Measurements from ENCODE around the gene CCZ1B.
"Not testable (repeated sequence)": the region's sequence is repeated elsewhere in the genome, so short reads cannot be mapped to it uniquely, and the experiment has no call there.

CCZ1B gene

DNA sequence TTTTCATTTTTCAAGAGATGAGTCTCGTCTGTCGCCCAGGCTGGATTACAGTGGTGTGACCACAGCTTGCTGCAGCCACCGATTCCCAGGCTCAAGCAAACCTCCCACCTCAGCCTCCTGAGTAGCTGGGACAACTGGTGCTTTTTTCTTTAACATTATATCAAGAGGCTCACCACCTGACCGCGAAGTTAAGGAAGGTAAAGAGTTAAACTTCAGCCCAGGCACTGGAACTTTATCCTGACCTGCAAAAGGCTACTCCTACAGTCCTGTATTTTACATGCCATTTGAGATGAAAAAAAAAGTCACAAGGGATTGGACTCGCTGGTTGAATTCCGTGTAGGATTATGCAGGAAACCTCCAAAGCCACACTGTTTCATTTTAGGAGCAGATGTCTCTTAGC lies 10.6 kb downstream of the CCZ1B start:
- H3K4me1 ChIP-seq; H3K27me3 ChIP-seq; H3K36me3 ChIP-seq; H3K9me3 ChIP-seq; H3K4me3 ChIP-seq (ENCODE audit: low read depth, low read length); DNase-seq: not testable (repeated sequence)

DNA sequence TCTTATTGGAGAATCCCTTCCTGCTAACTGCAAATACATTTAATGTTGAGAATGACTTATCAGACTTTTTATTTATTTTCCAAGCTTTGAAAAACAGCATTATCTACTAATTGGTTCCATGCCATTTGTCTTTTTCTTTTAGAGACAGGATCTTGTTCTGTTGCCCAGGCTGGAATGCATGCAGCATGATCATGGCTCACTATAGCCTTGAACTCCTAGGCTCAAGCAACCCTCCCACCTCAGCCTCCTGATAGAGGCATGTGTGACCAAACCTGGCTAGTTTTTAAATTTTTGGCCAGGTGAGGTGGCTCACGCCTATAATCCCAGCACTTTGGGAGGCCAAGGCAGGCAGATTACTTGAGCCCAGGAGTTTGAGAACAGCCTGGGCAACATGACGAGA lies 13.1 kb downstream of the CCZ1B start:
- not testable (repeated sequence) for H3K4me1 ChIP-seq; H3K36me3 ChIP-seq; H3K27me3 ChIP-seq; DNase-seq; H3K4me3 ChIP-seq (ENCODE audit: low read depth, low read length); H3K9me3 ChIP-seq

DNA sequence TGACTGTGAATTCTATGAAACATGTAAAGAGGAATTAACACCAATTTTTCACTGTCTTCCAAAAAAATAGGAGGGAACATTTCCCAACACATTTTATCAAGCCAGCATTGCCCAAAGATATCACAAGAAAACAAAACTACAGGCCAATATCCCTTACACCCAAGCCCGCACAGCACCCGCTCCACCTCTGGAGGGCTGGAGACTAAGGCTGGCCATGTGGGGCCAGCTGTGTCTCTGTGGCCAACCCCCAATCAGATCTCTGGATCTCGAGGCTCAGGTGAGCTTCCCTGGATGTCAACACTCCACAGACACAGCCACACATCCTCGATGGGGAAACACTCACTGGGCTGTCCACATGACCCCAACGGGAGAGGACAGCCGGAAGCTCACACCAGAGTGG lies 18.1 kb downstream of the CCZ1B start:
- H3K36me3 ChIP-seq; DNase-seq; H3K4me3 ChIP-seq (ENCODE audit: low read depth, low read length); H3K4me1 ChIP-seq; H3K27me3 ChIP-seq; H3K9me3 ChIP-seq: not testable (repeated sequence)

DNA sequence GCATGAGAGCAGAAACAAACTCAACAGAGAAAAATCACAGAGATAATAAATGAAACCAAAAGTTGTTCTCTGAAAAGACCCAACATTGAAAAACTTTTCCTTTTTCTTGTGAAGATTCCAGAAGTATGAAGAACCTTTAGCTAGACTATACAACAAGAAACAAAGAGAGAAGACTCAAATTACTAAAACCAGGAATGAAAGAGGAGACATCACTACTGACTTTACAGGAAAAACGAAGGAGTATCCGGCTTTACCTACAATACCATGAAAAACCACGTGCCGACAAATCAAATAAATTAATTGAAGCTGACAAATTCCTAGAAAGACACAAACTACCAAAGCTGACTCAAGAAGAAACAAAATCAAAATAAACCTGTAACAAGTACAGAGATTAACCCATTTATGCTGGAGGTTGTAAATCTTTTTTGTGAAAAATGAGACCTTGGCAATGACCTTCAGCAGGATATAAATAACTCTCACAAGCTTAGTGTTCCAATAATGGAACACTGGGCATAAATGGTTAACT lies 18.6 kb downstream of the CCZ1B start:
- not testable (repeated sequence) for H3K27me3 ChIP-seq; H3K36me3 ChIP-seq; H3K4me1 ChIP-seq; H3K9me3 ChIP-seq; H3K4me3 ChIP-seq (ENCODE audit: low read depth, low read length); DNase-seq

DNA sequence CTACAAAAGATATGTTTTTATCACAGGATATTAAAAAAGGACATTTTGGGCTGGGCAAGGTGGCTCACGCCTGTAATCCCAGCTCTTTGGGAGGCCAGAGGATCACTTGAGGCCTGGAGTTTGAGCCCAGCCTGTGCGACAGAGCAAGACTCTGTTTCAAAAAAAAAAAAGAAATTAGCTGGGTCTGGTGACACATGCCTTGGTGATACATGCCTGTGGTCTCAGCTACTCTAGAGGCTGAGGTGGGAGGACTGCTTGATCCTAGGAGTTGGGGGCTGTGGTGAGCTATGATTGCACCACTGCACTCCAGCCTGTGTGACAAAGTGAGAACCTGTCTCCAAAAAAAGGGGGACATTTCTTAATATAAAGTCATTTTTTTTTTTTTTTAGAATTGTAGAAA lies 25.7 kb downstream of the CCZ1B start:
- H3K4me1 ChIP-seq; H3K9me3 ChIP-seq; H3K36me3 ChIP-seq; DNase-seq; H3K4me3 ChIP-seq (ENCODE audit: low read depth, low read length); H3K27me3 ChIP-seq: not testable (repeated sequence)

DNA sequence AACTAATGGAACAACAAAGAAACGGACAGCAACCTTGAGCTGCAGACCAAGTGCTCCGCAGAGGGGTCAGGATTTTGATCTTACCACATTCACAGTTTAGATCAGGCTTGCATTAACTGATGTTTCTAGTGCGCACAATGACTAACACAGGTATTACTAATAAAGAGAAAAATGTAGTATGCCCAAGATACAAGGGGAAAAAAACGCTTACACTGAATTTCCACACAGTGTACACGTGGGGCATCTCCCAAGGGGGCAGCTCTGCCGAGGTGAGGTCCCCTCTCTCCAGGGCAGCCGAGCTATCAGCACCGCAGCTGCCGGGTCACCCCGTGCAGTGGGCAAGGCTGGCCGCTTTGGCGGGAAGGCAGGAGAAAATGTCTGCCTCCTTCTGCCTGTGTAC lies 26.2 kb downstream of the CCZ1B start:
- not testable (repeated sequence) for DNase-seq; H3K4me3 ChIP-seq (ENCODE audit: low read depth, low read length); H3K36me3 ChIP-seq; H3K4me1 ChIP-seq; H3K9me3 ChIP-seq; H3K27me3 ChIP-seq

DNA sequence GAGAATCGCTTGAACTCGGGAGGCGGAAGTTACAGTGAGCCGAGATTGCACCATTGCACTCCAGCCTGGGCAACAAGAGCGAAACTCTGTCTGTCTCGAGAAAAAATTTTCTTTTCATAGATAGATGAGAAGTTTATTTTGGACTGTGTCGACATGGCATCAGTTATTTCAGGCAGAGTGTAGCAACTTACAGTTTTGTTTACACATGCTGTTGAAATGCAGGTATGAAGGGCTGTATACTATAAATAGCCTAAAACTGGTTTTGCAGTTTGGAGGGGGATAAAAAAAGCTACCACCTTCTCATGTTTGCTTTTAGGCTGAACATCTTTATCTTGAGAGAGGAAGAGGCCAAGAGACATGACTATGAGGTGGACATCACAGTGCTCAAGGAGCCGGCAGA lies 28.0 kb downstream of the CCZ1B start:
- not testable (repeated sequence) for H3K9me3 ChIP-seq; DNase-seq; H3K27me3 ChIP-seq; H3K4me1 ChIP-seq; H3K4me3 ChIP-seq (ENCODE audit: low read depth, low read length); H3K36me3 ChIP-seq

DNA sequence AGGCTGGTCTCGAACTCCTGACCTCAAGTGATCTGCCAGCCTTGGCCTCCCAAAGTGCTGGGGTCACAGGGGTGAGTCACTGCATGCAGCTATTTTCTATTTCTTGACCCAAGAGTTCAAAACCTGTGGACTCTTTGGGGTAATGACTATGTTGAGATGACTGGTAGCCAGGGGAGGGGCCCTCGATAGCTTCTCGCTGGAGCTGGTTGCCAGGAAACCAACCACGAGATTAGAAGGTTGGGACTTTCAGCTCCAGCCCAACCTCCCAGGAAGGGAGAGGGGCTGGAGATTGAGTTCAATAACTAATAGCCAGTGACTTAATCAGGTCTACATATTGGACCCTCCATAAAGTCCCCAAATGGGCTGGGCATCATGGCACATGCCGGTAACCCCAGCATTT lies 28.9 kb downstream of the CCZ1B start:
- not testable (repeated sequence) for DNase-seq; H3K27me3 ChIP-seq; H3K4me1 ChIP-seq; H3K9me3 ChIP-seq; H3K36me3 ChIP-seq; H3K4me3 ChIP-seq (ENCODE audit: low read depth, low read length)

DNA sequence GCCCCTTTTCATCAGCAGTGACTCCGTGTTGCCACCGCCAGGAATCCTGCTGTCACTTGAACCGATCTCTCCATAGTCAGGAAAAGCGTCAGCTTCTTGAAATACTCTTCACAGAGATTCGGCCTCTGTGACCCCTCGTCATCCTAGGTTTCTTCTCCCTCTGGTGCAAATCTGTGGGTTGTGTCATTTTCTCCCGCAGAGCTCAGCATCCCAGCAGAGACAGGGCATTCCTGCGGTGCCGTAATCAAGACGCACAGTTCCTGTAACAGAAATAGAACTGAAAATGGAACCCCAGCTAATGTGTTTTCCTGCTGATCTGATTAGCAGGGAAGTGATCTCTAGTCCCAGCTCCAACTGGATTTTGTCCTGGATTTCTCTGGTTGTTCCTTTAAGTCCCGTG lies 31.8 kb downstream of the CCZ1B start:
- H3K9me3 ChIP-seq; H3K4me1 ChIP-seq; H3K36me3 ChIP-seq; H3K27me3 ChIP-seq; H3K4me3 ChIP-seq (ENCODE audit: low read depth, low read length); DNase-seq: not testable (repeated sequence)

DNA sequence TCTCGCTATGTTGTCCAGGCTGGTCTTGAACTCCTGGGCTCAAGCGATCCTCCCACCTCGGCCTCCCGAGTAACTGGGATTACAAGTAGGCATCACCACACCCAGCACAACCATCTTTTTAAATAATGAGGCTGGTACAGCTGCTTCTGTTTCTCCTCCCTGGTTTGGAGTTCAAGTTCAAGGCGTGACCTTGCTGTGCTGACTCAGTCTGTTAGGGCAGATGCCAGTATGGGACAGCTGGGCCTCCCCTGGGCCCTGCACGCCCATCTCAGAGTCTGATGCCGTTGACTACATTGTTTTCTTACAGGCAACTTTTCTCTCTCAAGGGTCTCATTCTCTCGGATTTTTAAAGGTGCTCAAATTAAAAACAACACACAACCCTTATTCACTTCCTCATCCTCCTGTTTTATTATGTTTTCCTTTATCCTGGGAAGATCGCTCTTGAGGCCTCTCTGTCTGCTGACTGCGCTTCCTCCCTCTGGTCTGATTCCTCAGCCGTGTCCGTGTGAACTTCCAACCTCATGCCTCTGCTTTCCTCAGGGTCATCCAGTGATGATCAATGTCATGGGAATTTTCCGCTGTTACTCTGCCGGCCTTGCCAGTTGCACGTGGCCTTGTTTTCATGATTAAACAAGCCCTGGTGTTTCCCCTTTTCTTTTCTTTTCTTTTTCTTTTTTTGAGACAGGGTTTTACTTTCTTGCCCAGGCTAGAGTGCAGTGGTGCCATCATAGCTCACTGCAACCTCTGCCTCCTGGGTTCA lies 33.8 kb downstream of the CCZ1B start:
- H3K4me1 ChIP-seq; H3K4me3 ChIP-seq (ENCODE audit: low read depth, low read length); H3K9me3 ChIP-seq; H3K27me3 ChIP-seq; DNase-seq; H3K36me3 ChIP-seq: not testable (repeated sequence)

DNA sequence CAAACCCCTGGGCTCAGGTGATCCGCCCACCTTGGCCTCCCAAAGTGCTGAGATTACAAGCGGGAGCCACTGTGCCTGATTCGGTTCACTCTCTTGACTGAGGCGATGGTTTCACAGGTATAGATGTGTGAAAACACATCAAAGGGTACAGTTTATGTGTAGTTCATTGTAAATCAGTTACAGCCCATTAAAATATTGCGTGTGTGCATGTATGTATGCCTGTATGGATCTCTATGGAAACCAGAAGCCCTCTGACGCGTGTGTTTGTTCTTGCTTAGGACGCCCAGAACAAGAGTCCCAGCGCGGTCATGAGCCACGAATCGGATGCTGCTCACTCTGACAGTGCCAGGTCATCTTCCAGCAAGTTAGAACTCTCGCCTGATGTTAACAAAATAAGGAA lies 36.7 kb downstream of the CCZ1B start:
- H3K27me3 ChIP-seq; H3K9me3 ChIP-seq; H3K4me3 ChIP-seq (ENCODE audit: low read depth, low read length); H3K36me3 ChIP-seq; H3K4me1 ChIP-seq; DNase-seq: not testable (repeated sequence)

DNA sequence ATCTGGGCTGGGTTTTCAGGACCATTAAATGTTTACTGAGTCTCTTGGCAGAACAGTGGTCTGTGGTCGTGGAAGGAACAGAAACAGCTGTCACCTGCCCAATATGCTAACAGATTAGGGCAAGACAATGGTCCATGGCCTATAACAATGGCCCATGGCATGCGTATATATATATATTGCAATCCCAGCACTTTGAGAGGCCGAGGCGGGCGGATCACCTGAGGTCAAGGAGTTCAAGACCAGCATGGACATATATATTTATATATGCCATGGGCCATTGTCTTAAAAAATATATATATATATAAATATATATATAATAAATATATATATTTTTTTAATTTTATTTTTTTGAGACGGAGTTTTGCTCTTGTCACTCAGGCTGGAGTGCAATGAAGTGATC lies 44.5 kb downstream of the CCZ1B start:
- not testable (repeated sequence) for H3K4me1 ChIP-seq; H3K4me3 ChIP-seq (ENCODE audit: low read depth, low read length); H3K9me3 ChIP-seq; DNase-seq; H3K27me3 ChIP-seq; H3K36me3 ChIP-seq

DNA sequence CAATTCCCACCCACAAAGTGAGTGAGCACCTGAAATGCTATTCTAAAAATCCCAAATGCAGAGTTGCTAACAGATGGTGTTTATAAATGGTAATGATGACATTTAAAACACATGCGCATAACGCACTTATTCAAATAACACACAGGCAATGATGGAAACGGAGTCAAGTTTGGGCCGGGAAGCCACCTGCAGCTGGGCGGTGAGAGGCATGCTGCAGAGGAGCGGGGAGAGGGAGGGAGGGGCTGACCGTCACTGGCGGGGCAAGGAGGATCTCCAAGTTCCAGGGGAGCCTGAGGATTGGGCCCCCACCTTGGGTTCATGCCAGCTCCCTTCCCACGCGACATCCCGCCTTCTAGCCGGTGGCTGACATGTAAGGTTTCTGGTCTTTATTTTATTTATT lies 64.9 kb downstream of the CCZ1B start:
- H3K36me3 ChIP-seq; H3K4me1 ChIP-seq; H3K9me3 ChIP-seq; H3K4me3 ChIP-seq (ENCODE audit: low read depth, low read length); H3K27me3 ChIP-seq; DNase-seq: not testable (repeated sequence)

DNA sequence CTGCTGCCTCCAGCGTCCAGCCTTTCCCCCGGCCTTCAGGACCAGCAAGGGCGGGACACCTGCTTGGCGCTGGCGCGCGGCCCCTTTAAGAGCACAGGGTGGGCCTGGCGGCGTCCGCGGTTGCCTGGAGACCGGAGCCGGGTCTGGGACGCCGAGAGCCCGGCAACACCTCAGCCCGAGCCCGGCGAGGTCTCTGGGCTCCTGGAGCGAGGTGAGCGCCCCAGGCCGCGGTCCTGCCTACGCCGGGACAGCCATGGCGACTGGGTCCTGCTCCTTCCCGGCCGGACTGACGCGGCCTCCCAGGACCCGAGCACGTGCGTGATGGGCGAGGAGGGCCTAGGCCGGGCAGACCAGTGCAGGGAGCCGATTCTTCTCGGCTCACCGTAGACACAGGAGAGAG lies 72.1 kb downstream of the CCZ1B start, which contains the start of gene RSPH10B2:
RSPH10B2 (plus strand) TSS at position 140 of the 400 bp plus-strand sequence. CDS start 3,575 bp downstream, outside the sequence.
- not testable (repeated sequence) for H3K36me3 ChIP-seq, H3K4me1 ChIP-seq, H3K27me3 ChIP-seq, H3K9me3 ChIP-seq
- 0 out of 2 replicates have a peak within 1 kb of the TSS, but pooled peaks have one; percentile 19 for H3K4me3 ChIP-seq (ENCODE audit: low read depth, low read length)
- DNase-seq, result peak; percentile 18

DNA sequence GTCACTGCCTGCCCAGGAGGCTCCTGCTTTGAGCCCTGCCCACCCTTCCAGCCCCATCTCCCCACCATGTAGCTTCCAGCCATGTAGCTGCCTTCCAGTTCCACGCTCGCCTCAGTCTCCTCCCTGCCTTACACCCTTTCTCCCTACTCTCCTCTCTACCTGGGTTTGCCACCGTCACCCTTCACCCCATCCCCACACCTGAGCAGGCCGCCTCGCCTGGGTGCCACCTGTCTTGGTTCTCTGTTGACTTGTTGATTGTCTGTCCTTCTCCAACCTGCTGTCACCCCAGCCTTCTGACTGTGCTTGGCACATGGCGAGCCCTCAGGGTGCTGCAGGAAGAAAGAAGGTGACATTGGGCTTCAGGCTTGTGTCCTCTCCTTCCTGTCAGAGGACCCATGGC lies 75.9 kb downstream of the CCZ1B start:
- not testable (repeated sequence) for DNase-seq; H3K4me3 ChIP-seq (ENCODE audit: low read depth, low read length); H3K36me3 ChIP-seq; H3K27me3 ChIP-seq; H3K4me1 ChIP-seq; H3K9me3 ChIP-seq

DNA sequence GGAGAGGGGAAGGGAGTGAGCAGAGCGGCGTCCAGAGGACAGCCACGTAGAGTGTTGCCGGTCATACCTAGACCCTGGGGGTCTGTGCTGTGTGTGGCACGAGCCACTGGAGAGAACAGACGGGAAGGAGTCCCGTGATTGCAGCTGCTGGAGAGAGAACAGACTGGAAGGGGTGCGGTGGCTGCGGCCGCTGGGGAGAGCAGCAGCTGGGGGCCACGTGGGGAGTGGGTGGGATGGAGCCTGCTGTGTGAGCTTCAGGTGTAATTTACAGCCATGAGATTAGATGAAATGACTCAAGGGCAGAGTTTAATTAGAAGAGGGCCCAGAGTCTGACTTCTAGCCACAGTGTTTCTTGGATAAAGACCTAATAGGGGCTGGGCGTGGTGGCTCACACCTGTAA lies 76.7 kb downstream of the CCZ1B start:
- H3K27me3 ChIP-seq; DNase-seq; H3K36me3 ChIP-seq; H3K4me3 ChIP-seq (ENCODE audit: low read depth, low read length); H3K9me3 ChIP-seq; H3K4me1 ChIP-seq: not testable (repeated sequence)

Data from BE2C (cell line).